ENCODE measurements around the gene FAM114A2. TPM values are rescaled to one million over a fixed set of nuclear protein-coding genes. Genes with fewer than 3 reads are reported as not detected.
"Not testable (repeated sequence)": the region's sequence is repeated elsewhere in the genome, so short reads cannot be mapped to it uniquely, and the experiment has no call there.

The FAM114A2 gene
- total RNA-seq, 2 experiments from 2014 or later, result 19.1 to 22.7 TPM

DNA sequence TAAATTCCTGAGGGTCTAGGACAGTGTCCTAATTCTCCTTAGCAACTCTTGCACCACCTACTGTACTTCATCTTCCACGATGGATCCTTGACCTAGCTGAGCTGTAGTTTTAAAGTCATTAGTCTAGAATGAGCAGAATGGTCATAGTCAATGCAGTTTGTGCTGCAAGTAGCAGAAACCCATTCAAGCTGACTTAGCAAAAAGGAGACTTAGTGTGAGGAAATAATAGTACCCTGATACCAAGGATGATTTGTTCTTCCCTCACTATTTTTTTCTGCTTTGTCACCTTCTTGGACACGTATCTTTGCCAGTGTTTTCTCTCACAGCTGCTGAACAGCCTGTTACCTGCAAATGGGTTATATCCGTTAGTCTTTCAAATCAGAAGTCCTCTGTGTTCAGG lies 5.4 kb upstream of the FAM114A2 start:
- peaks cover 55% of the 10 kb centered on the region for H3K4me1 Mint-ChIP-seq

DNA sequence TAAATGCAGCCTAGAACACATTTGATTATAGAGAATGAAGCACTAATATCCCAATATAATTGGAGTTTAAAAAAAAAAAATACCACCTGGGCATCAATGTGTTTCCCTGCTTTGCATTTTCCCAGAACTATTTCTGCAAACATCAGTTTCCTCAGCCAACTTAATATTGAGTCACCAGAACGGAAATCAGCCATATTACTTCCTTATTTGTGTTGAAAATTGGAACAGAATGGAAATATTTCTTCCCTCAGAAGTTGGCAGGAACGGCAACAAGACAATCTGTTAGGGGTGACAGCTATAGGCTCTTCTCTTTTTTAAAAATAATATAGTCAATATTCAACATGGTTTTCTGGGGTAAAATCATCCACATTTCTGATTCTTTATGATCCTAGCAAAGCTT lies 4.1 kb upstream of the FAM114A2 start:
- ChIA-PET CTCF (interaction anchor here (1.2 to 1.3 kb wide), 2 partner anchors 16 to 404 kb away, joined by 3 read pairs; no protein-coding TSS in a partner anchor), POLR2A (no interaction called here)
- peaks cover 58% of the 10 kb centered on the region for H3K4me1 Mint-ChIP-seq
- no peak overlapping the region for H3K27ac Mint-ChIP-seq
- no peak for DNase-seq
- no peak overlapping the region for H3K4me3 Mint-ChIP-seq
- no peaks in the 10 kb centered on the region for H3K9me3 Mint-ChIP-seq
- no peaks in the 10 kb centered on the region for H3K27me3 Mint-ChIP-seq
- peaks cover 32% of the 10 kb centered on the region for H3K36me3 Mint-ChIP-seq (ENCODE audit: low read depth)

More for the DNA sequence above, 5.4 kb upstream of the FAM114A2 start:
- no peak overlapping the region for H3K27ac Mint-ChIP-seq
- ChIA-PET CTCF (interaction anchor here (1.3 kb wide), 1 partner anchor 402 kb away, joined by 3 read pairs; no protein-coding TSS in a partner anchor), POLR2A (no interaction called here)
- no peak for DNase-seq
- peaks cover 27% of the 10 kb centered on the region for H3K36me3 Mint-ChIP-seq (ENCODE audit: low read depth)
- H3K4me3 Mint-ChIP-seq, result no peak overlapping the region
- no peaks in the 10 kb centered on the region for H3K27me3 Mint-ChIP-seq
- H3K9me3 Mint-ChIP-seq, result no peaks in the 10 kb centered on the region

DNA sequence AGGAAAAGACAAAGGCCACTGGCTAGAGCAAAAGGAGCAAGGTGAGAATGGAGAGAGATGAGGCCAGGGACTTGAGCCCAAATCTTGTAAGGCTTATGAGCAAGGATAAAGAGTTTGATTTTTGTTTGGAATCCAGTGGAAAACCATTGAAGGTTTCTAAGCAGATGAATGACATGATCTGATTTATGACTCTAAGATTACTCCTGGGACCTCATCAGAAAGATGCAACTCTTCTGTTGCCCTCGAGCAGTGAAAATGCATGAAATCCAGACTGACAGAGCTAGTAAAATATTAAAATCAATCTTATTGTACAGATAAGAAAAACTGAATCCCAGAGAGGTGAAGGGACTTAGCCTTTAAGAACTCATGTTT lies 734 bp upstream of the FAM114A2 start:
- no peak for DNase-seq
- ChIA-PET POLR2A (interaction anchor here (0.7 to 1.2 kb wide), 2 partner anchors 9 to 150 kb away, joined by 4 read pairs; partner anchors contain the start of gene GALNT10), CTCF (interaction anchor here (0.7 to 1.1 kb wide), 3 partner anchors 13 to 33 kb away, joined by 3 to 5 read pairs (median 3); no protein-coding TSS in a partner anchor)
- peak overlapping the region; percentile 97 for H3K27ac Mint-ChIP-seq
- peak overlapping the region; percentile 89 for H3K4me3 Mint-ChIP-seq
- peaks cover 18% of the 10 kb centered on the region for H3K36me3 Mint-ChIP-seq (ENCODE audit: low read depth)
- H3K9me3 Mint-ChIP-seq, result no peaks in the 10 kb centered on the region
- H3K4me1 Mint-ChIP-seq, result peaks cover 51% of the 10 kb centered on the region
- no peaks in the 10 kb centered on the region for H3K27me3 Mint-ChIP-seq

DNA sequence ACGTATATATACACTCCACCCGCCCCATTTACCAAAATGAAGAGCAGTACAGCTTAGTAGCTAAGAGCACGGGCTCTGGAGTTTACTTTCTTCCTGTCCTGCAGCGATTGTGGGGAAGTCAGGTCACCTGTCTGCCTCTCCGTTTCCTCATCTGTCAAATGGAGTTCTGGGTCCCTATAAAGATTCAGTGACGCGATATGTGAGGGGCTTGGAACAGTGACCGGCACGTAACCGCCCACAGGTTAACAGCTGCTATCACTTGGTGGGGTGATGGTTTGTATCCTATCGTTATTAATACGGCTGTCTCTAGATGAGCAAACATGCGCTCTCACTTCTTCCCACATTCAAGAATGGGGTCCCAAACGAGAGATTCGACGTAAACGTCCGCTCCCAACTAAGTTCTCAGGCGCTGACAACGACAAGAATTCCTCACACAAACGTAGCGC lies 426 bp downstream of the FAM114A2 start:
- H3K4me1 Mint-ChIP-seq, result peaks cover 47% of the 10 kb centered on the region
- CTCF ChIA-PET, result interaction anchor here (0.9 to 1.7 kb wide), 4 partner anchors 11 to 34 kb away, joined by 3 to 7 read pairs (median 4); no protein-coding TSS in a partner anchor
- peak overlapping the region; percentile 89 for H3K4me3 Mint-ChIP-seq

DNA sequence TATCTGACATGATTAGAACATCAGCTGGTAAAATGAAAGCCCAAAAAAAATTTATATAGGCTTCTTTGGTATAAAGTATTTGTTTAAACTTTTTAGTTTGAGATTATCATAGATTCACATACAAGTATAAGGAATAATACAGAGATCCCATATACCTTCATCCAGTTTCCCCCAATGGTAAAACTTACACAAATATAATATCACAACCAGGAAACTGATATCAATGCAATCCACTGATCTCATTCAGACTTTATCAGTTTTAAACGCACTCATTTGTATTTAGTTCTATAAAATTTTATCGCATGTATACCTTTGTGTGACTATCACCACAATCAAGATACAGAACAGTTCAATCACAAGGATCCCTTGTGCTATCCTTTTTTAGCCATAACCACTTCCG lies 3.8 kb downstream of the FAM114A2 start:
- no peaks in the 10 kb centered on the region for H3K9me3 Mint-ChIP-seq
- H3K27me3 Mint-ChIP-seq, result no peaks in the 10 kb centered on the region
- ChIA-PET CTCF (interaction anchor here (1.3 kb wide), 1 partner anchor 37 kb away, joined by 4 read pairs; no protein-coding TSS in a partner anchor), POLR2A (no interaction called here)
- H3K27ac Mint-ChIP-seq, result no peak overlapping the region
- H3K4me3 Mint-ChIP-seq, result no peak overlapping the region
- H3K36me3 Mint-ChIP-seq (ENCODE audit: low read depth), result peaks cover 13% of the 10 kb centered on the region
- DNase-seq, result no peak
- peaks cover 25% of the 10 kb centered on the region for H3K4me1 Mint-ChIP-seq

More for the DNA sequence above, 426 bp downstream of the FAM114A2 start:
- no peaks in the 10 kb centered on the region for H3K9me3 Mint-ChIP-seq
- peak overlapping the region; percentile 97 for H3K27ac Mint-ChIP-seq
- POLR2A ChIA-PET, result interaction anchor here (1.0 to 1.2 kb wide), 2 partner anchors 8 to 10 kb away, joined by 3 to 4 read pairs; no protein-coding TSS in a partner anchor
- H3K36me3 Mint-ChIP-seq (ENCODE audit: low read depth), result peaks cover 18% of the 10 kb centered on the region
- H3K27me3 Mint-ChIP-seq, result no peaks in the 10 kb centered on the region
- DNase-seq, result peak; percentile 41

DNA sequence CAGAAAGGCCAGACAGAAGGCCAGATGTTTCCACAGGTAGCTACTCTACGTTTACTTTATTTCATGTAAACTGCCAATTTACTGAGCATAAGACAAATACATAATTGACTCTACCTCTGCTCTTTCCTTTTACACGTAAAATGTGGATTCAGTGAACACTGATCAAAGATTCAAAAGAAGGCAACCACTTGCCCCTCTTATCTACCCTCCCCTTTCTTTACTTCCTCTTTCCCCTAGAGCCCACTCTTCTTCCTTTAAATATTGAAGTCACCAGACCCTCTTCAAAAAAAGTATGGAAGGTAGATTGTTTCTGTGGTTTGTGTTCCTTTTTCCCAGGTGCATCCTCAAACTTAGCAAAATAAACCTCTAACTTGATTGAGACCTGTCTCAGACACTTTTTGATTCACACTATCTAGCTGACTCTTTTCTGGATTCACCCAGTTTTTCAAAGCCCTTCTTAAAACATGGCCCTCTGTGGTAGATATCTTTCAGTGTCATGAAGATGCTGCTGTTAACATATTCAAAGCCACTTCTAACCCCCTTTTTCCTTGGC lies 6.7 kb downstream of the FAM114A2 start:
- Mint-ChIP-seq H3K9me3 (no peaks in the 10 kb centered on the region), H3K36me3 (ENCODE audit: low read depth) (peaks cover 6% of the 10 kb centered on the region), H3K4me1 (peaks cover 5% of the 10 kb centered on the region), H3K4me3 (no peak overlapping the region), H3K27ac (no peak overlapping the region), H3K27me3 (no peaks in the 10 kb centered on the region)
- CTCF ChIA-PET, result no interaction called here
- no peak for DNase-seq
- POLR2A ChIA-PET, result no interaction called here

DNA sequence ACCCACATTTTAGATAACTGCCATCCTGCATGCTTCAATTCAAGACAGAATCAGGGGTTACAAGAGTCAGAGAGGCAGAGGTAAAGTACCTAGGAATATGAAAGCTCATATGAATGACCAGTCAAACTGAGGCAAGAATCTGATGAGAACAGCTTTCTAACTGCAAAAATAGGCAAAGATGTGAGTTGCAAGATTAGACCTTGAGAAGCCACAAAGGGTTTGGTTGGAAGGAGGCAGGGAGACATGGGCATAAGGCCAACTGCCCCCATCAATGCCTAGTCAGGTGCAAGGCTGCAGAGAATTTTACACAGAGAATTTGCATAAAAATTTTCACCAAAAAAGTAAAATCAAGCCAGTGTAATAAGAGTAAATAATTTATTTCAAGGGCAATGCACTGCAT lies 12.8 kb downstream of the FAM114A2 start:
- ChIA-PET CTCF (interaction anchor here (0.6 to 0.9 kb wide), 2 partner anchors 16 to 118 kb away, joined by 3 read pairs; no protein-coding TSS in a partner anchor), POLR2A (no interaction called here)
- no peak overlapping the region for H3K27ac Mint-ChIP-seq
- H3K9me3 Mint-ChIP-seq, result no peaks in the 10 kb centered on the region
- peaks cover 25% of the 10 kb centered on the region for H3K36me3 Mint-ChIP-seq (ENCODE audit: low read depth)
- H3K27me3 Mint-ChIP-seq, result no peaks in the 10 kb centered on the region
- H3K4me3 Mint-ChIP-seq, result no peak overlapping the region
- no peaks in the 10 kb centered on the region for H3K4me1 Mint-ChIP-seq
- no peak for DNase-seq

DNA sequence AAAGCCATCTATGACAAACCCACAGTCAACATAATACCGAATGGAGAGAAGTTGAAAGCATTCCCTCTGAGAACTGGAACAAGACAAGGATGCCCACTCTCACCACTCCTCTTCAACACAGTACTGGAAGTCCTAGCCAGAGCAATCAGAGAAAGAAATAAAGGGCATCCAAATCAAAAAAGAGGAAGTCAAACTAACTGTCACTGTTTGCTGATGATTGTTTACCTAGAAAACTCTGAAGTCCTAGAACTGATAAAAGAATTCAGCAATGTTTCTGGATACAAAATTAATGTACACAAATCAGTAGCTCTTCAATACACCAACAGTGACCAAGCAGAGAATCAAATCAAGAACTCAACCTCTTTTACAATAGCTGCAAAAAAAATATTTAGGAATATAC lies 19.8 kb downstream of the FAM114A2 start:
- POLR2A ChIA-PET, result not testable (repeated sequence)

DNA sequence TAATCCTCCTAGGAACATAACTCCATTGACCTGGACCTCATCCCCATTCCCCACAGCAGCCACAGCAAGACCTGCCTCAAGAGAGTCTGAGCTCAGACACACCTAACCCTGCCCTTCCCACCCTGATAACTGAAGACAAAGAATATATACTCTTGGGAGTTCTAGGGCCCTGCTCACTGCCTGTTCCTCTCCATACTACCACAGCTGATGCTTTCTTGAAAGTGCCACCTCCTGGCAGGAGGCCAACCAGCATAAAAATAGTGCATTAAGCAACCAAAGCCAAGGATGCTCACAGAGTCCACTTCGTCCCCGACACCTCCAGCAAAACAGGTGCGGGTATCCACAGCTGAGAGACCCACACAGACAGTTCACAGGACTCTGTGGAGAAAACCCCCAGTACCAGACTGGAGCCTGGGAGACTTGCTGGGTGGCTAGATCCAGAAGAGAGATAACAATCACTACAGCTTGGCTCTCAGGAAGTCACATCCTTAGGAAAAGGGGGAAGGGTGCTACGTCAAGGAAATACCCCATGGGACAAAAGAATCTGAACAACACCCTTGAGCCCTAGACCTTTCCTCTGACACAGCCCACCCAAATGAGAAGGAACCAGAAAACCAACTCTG lies 23.5 kb downstream of the FAM114A2 start:
- ChIA-PET POLR2A (no interaction called here), CTCF (interaction anchor here (1.5 kb wide), 1 partner anchor 390 kb away, joined by 5 read pairs; no protein-coding TSS in a partner anchor)
- no peak overlapping the region for H3K4me3 Mint-ChIP-seq
- peaks cover 41% of the 10 kb centered on the region for H3K36me3 Mint-ChIP-seq (ENCODE audit: low read depth)
- H3K9me3 Mint-ChIP-seq, result no peaks in the 10 kb centered on the region
- no peaks in the 10 kb centered on the region for H3K27me3 Mint-ChIP-seq
- H3K27ac Mint-ChIP-seq, result no peak overlapping the region
- no peaks in the 10 kb centered on the region for H3K4me1 Mint-ChIP-seq
- DNase-seq, result no peak

More for the DNA sequence above, 19.8 kb downstream of the FAM114A2 start:
- CTCF ChIA-PET, H3K9me3 Mint-ChIP-seq, H3K27ac Mint-ChIP-seq, H3K27me3 Mint-ChIP-seq, DNase-seq, H3K4me1 Mint-ChIP-seq, H3K4me3 Mint-ChIP-seq: not testable (repeated sequence)
- peaks cover 67% of the 10 kb centered on the region for H3K36me3 Mint-ChIP-seq (ENCODE audit: low read depth)

DNA sequence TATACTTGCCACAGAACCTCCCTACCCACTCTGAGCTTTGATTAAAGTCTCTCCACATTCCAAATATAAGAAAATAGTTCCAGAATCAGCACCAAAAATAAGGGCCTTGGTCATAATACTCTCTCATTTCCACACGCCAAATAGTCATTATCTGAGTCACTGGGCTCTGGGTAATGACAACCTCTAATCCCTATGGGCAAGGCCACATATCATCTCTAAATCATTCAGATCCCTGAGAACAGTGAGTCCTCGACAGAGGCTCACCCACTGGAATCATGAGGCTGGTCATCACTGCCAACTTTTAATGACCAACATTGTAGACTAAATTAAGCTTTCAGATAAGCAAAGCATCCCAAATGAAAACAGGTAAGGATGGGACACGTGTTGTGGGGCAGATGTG lies 28.1 kb downstream of the FAM114A2 start:
- peaks cover 14% of the 10 kb centered on the region for H3K36me3 Mint-ChIP-seq (ENCODE audit: low read depth)
- H3K27ac Mint-ChIP-seq, result no peak overlapping the region
- ChIA-PET POLR2A (no interaction called here), CTCF (no interaction called here)
- DNase-seq, result no peak
- no peaks in the 10 kb centered on the region for H3K9me3 Mint-ChIP-seq
- no peaks in the 10 kb centered on the region for H3K27me3 Mint-ChIP-seq
- H3K4me1 Mint-ChIP-seq, result no peaks in the 10 kb centered on the region
- no peak overlapping the region for H3K4me3 Mint-ChIP-seq

DNA sequence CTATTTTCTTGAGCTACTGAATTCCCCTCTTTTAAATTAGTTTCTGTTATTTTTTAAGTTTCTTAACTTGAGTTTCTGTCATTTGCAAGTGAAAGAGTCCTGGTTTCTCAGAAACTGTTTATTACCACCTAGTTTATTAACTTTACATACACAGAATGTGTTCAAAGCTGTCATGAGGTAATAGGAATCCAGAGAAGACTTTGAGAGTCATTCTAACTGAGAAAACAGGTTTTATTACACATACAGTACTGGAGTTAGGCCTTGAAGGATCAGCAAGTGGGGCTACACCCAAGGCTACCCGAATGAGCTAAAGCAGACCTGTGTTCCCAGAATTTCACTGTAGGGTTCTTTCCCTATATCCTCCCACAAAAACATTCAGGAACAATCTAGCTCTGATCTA lies 33.1 kb downstream of the FAM114A2 start:
- no peak overlapping the region for H3K4me3 Mint-ChIP-seq
- H3K27me3 Mint-ChIP-seq, result no peaks in the 10 kb centered on the region
- H3K27ac Mint-ChIP-seq, result no peak overlapping the region
- H3K4me1 Mint-ChIP-seq, result no peaks in the 10 kb centered on the region
- ChIA-PET POLR2A (no interaction called here), CTCF (no interaction called here)
- H3K9me3 Mint-ChIP-seq, result no peaks in the 10 kb centered on the region
- peaks cover 4% of the 10 kb centered on the region for H3K36me3 Mint-ChIP-seq (ENCODE audit: low read depth)
- DNase-seq, result no peak

DNA sequence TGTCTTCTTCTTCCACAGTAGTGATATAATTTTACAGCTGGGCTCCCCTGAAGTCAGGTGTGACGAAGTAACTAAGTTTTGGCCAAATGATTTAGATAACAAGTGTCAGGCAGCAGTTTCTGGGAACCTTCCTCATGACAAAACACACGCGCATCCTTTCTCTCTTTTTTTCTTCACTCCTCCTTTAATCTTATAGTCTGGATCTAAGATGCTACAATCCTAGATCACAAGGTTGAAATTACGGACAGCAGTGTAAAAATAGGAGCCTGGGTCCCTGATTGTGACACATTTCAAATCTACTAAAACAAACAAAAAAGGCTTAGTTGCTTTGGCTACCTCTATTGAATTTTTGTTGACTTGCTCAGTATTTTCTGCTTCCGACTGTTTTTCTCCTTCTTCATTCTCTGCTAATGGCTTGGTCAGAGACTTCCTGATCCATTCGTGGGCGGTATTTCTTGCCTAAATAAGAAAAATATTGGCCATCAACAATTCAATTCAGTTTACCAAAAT lies 36.1 kb downstream of the FAM114A2 start:
- H3K4me3 Mint-ChIP-seq, result no peak overlapping the region
- ChIA-PET CTCF (no interaction called here), POLR2A (no interaction called here)
- no peak overlapping the region for H3K27ac Mint-ChIP-seq
- peaks cover 11% of the 10 kb centered on the region for H3K36me3 Mint-ChIP-seq (ENCODE audit: low read depth)
- H3K9me3 Mint-ChIP-seq, result no peaks in the 10 kb centered on the region
- no peak for DNase-seq
- H3K27me3 Mint-ChIP-seq, result no peaks in the 10 kb centered on the region
- no peaks in the 10 kb centered on the region for H3K4me1 Mint-ChIP-seq

DNA sequence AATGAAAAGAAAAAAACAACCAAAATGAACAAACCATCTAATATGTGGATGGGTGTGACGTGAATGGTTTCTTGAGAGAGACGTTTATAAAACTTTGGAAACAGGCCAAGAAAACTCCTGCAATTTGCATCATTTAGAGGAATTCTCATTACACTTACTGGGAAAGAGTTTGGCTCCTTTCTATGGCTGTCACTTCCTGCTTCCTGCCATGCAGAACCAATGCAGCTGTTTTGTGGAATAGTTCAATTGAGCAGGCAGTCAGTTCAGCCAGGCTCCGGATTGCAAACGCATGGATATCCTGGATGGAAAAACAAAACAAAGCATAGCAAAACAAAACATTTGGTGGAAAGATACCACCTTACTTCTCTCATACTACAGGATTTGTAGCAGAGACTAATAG lies 36.6 kb downstream of the FAM114A2 start:
- Mint-ChIP-seq H3K9me3 (no peaks in the 10 kb centered on the region), H3K4me1 (no peaks in the 10 kb centered on the region), H3K27ac (no peak overlapping the region), H3K36me3 (ENCODE audit: low read depth) (peaks cover 14% of the 10 kb centered on the region), H3K4me3 (no peak overlapping the region), H3K27me3 (no peaks in the 10 kb centered on the region)
- ChIA-PET POLR2A (no interaction called here), CTCF (no interaction called here)
- DNase-seq, result no peak
